Stimulated activated CD8-positive, alpha-beta memory T cell treated with anti-CD3 and anti-CD28 coated beads, Interleukin-12 subunit alpha, Interleukin-12 subunit beta, amount 100 ng/mL, for 4 hours (primary cell): ENCODE data around the gene SLC6A20.

Experiments
- DNase-seq: peaks from one replicate; pipeline ENCODE4 v3.0.0-alpha.2; 2020; ENCODE audit warnings: low read depth

The SLC6A20 gene

GRCh38 chr3:45800611-45801010 lies 4.3 kb upstream of the SLC6A20 start:
- DNase-seq = no peak

- DNase-seq = no peak
Measured at GRCh38 chr3:45799586-45799985, 3.2 kb upstream of the SLC6A20 start.

DNA sequence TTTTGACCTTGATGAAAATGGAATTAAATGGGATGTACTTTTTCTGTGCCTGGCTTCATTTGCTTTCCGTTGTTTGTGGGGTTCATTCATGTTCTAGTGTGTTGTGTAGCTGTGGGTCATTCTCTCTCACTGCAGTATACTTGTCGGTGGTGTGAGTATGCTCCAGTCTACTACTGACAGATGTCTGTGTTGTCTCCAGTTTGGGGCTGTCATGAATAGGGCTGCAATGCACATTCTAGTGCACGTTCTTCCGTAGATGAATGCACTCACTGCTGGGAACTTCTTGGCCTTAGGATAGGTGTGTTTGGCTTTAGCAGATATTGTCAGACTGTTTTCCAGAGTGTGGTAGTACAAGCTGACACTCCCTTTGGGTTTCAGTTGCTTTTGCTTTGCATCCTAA lies 1.7 kb upstream of the SLC6A20 start:
- no peak for DNase-seq

- DNase-seq = no peak
Measured at GRCh38 chr3:45796902-45797637, 734 bp upstream of the SLC6A20 start.

GRCh38 chr3:45795509-45795881 lies 841 bp downstream of the SLC6A20 start:
- no peak for DNase-seq

DNA sequence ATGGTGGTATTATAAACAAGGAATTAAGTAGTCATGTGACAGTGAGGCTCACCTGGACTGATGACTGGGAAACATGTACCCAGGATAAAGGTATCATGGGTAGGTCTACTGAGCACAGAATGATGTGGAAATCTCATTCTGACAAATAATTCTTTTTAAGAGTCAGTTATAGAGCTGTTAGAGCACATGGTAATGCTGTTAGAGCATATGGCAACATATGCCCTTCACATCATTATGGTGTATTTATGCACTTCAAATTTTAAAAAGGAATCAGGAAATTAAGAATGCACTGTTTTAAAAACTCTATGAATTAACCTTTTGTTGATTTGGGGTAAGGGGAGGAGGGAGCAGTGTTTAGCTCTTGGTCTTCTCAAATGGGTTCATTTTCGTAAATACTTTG lies 1.7 kb downstream of the SLC6A20 start:
- DNase-seq = no peak

GRCh38 chr3:45794177-45794560 lies 2.2 kb downstream of the SLC6A20 start:
- no peak for DNase-seq

DNA sequence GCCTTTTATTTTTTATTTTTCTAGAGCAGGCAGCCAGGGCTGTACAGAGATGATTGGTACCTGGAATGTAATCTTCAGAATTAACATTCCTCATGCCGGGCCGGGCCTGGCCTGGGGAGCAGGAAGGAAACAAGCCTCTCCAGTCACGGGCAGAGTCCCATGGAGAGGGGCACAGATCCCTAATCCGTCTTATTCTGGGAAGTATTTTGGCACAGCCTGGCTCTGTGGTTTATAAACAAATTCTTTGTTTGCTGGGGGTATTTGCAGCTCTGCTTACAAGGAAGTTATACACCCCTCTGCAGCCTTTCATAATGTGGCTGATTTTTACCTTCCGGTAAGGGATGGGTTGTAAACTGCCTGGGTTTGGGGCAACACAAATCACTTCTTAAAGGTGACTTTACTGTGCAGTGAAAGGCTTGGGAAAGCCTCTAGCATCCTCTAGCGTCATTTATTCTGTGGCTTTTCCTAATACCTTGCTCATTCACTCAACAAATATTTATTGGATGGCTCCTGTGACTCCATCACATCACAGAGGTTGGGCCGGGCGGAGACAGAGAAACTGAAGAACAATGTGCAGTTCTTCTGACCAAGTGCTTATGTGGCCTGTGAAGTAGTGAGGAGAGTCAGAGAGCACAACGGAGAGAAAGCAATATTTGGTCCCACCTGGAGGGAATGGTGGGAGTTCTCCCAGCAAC lies 2.7 kb downstream of the SLC6A20 start:
- no peak for DNase-seq

GRCh38 chr3:45792516-45793172 lies 3.7 kb downstream of the SLC6A20 start:
- no peak for DNase-seq

DNA sequence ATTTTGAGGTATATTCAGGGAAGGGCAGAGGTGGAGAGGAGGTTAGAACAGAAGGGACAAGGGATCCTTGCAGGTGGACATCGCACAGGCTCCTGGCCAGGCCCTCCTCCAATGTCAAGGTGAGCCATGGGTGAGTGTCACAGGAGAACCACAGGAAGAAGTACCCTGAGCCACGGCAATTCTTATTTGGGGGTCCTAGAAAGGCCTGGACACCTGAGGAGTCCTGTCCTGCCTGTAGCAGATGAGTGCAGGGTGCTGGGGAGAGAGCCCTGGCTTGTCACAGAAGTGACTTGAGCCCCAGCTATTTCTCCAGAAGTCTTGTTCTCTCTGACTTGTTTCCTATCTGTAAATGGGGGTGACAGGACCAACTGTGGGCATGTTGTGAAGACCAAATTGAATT lies 4.3 kb downstream of the SLC6A20 start:
- no peak for DNase-seq

DNA sequence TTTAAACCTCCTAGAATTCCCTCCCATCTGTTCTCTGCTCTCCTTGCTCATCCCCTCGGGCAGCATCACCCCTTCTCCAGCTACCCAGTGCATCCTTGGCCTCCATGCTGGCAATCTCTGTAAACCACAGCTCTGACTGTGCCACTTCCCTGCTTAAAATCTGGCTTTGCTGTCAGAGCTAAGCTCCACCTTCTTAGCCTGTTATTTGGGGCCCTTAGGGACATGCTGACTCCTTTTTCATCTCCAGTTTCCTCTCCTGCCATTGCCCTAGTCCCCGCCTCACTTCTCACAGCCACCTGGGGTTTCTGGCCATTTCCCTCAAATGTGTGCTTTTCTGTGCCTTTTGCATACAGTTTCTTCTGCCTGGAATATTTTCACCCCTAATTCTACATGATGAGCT lies 5.7 kb downstream of the SLC6A20 start:
- DNase-seq = no peak

GRCh38 chr3:45789235-45789812 lies 7.0 kb downstream of the SLC6A20 start:
- DNase-seq = no peak

DNA sequence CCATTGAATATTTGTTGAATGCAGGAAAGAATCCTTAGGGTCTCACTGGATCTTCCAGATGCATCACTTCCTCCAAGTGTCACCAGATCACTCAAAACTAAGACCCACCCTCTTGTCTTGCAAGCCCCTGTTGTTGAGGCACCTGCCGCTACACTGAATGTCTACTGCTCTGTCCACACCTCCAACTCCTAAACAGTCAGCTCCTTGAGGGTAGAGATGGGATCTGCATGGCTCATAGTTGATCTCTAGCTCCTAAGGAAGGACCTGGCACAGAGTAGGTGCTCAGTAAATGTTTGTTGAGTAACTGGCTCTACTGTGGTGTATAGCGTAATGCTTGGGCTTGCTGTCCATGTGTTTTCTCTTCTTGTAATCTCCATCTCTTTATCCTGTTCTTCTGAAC lies 8.8 kb downstream of the SLC6A20 start:
- DNase-seq = no peak

GRCh38 chr3:45786801-45787495 lies 9.4 kb downstream of the SLC6A20 start:
- DNase-seq = no peak

GRCh38 chr3:45785605-45786150 lies 10.7 kb downstream of the SLC6A20 start:
- DNase-seq = no peak

- no peak for DNase-seq
Measured at GRCh38 chr3:45783667-45784066, 12.7 kb downstream of the SLC6A20 start.

GRCh38 chr3:45782381-45782780 lies 14.0 kb downstream of the SLC6A20 start:
- DNase-seq = no peak

DNA sequence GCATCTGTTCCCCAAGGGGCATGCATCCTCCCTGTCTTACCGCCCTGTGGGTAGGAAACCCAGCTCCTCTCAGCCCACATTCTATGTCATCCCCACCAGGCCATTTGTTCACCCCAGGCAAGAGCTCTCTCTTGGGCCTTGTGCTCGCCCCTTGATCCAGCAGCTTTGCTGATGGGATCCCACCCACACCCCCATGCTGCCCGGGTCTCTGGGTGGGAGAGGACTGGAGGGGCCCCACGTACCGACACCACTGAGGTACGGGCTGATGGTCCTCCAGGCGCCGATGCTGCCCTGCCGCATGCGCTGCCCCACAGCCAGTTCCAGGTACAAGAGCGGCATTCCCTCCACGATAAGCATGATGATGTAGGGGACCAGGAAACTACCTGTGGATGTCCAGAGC lies 14.5 kb downstream of the SLC6A20 start:
- no peak for DNase-seq

DNA sequence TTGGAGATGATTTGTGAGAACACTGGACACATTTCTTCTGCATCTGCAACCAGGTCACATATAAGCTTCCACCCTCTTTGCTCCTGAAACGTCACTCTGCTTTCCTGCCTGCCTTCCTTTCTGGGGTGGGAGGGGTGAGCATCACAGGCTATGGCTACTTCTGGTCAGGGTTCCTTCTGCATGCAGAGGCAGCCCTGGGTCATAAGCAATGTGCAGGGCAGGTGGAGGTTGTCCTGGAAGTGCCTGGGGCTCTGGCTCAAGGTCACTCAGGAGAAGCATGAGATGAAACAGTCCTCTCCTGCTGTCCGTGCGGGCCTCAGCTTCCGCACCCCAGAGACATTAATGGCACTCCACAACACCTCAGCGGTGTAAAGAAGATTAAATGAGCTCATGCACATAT lies 15.1 kb downstream of the SLC6A20 start:
- DNase-seq = no peak

DNA sequence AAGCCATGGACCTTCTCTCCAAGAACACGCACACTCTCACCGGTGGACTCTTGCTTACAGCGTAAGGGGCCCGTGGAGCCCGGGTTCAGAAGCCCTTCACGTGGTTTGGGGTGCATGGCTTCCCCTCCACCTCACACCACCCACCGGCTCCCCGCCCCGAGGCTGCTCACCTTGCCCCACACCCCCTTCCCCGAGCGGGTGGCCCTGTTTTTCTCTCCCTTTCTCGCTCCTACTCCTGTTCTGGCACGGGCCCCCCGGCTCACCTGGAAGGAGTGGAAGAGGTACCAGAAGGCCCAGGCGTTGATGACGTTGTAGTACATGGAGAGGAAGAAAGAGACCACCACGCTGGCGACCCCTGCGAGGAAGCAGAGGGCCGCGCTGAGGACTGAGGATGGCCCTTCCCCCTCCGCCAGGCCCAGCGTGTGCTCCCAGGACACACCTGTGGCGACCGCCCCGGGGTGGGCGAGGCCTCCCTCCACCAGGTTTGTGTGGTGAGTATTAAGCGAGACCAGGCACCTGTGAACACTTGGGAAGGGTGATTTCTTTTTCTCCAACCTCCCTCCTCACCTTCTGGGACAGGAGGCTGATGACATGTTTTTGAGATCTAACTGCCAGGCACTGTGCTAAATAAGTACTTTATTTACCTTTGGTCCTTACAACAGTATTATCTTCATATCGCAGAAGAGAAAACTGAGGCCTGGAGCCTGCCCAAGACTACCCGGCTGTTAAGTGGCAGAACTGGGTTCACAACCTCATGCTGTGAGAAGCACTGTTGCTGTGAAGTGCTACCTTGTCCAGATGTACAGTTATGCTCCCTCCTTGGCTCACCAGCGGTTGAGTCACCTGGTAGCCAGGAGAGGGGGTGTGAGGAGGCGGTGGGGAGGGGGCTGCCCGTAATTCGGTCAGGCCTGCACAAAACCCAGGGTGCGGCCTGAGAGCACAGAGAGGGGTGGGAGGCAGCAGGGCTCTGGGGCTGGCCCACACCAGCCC lies 16.3 kb downstream of the SLC6A20 start:
- no peak for DNase-seq

- no peak for DNase-seq
Measured at GRCh38 chr3:45778761-45779201, 17.6 kb downstream of the SLC6A20 start.
